Measurements from ENCODE around the gene FUS.

The FUS gene

DNA sequence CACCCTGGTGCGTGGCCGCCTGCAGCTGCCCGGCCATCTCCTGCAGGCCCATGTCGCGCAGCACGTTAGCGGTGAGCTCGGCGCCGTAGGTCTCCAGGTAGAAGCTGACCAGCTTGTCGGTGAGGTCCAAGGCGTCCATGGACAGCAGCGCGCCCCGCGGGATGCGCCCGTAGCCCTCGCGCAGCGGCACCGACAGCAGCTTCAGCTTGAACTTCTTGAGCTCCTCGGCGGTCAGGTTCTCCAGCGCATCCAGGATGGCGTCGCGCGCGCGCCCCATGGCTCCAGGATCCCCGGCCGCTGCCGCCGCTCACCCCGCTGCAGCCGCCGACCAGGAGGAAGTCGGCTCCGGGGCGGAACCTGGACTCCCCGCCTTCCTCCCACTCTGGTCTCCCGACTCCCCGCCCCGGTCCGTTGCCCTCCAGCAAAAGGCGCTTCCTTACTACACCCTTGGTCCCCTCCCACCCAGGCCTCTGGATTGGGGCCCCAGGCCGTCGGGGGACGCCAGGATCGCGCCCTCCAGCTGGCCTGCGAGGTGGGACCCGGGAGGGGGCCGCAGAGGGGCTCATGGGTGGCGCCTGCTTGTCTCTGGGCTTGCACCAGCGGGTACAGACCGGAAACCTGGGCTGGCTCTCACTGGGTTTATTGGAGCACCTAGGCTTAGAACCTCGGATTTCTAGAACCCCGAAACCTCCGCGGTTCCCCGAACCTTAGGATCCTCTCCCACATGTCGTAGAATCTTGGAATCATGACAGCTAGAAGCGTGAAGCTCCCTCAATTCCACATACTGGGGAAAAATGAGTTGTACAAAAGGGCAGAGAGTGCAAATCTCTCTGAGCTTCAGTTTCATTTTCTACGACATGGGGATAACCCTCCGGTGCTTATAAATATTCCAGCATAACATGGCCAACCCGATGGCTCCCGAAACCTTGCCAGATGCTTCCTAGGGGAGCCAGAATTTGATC is 22.8 kb downstream of the FUS start, which contains the start of gene PYCARD:
Gene PYCARD, minus strand, starts transcription at position 347 of the 962 bp plus-strand sequence. Its CDS starts 70 bp downstream, at position 277.
- no peak for DNase-seq (ENCODE audit: low read depth)

DNA sequence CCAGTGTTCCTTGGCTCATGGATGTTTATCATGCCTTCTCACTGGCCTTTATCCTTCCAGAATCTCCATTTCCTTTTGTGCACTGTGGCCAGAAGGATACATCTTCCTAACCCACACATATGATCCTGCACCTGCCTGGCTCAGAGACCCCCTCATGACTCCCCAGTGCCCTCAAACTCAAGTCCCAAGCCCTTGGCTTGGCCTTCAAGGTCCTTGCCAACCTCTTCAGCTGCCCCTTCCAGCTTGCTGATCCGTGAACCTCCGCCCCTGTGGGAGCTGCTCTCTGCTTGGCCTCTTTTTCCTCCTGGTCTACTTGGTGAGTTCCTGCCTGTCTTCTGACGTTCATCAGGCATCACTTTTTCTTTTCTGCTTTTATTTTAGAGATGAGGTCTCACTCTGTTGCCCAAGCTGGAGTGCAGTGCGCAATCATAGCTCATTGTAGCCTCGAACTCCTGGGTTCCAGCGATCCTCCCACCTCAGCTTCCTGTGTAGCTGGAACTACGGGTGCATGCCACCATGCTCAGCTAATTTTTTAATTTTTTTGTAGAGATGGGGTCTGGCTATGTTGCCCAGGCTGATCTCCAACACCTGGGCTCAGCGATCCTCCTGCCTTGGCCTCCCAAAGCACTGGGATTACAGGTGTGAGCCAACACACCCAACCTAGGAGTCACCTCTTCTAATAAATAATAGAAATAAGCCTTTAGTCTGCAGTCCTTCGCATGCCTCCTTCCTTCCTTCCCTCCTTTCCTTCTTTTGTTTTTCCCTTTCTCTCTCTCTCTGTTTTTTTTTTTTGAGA is 25.1 kb downstream of the FUS start:
- no peak for DNase-seq (ENCODE audit: low read depth)

DNA sequence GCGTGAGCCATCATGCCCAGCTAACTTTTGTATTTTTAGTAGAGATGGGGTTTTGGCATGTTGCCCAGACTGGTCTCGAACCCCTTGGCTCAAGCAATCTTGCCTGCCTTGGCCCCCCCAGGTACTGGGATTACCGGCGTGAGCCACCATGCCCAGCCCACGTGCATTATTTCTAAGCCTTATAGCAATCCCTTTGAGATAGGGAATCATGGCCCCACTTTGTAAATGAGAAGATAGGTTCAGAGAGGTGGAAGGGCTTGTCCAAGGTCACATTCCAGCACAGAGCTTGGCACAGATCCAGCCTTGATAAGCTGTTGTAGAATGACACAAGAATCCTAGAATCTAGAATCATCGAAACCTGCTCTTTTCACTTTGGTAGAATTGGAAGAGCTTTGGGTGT is 26.8 kb downstream of the FUS start:
- DNase-seq (ENCODE audit: low read depth): no peak

DNA sequence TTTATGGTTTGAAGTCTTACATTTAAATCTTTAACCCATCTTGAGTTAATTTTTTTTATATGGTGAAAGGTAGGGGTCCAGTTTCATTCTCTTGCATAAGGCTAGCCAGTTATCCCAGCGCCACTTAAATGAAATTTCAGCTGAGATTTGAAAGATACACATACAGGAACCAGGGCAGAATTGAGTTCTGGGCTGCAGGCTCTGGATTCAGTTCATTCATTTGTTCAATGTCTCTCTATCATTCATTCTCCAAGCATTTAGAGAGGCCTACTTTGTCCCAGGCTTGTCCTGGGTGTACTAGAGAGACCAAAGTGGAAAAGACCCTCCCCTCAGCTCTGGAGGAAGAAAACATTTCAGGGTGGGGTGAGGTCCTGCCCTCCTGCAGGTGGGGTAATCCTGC is 33.4 kb downstream of the FUS start:
- DNase-seq (ENCODE audit: low read depth): no peak

DNA sequence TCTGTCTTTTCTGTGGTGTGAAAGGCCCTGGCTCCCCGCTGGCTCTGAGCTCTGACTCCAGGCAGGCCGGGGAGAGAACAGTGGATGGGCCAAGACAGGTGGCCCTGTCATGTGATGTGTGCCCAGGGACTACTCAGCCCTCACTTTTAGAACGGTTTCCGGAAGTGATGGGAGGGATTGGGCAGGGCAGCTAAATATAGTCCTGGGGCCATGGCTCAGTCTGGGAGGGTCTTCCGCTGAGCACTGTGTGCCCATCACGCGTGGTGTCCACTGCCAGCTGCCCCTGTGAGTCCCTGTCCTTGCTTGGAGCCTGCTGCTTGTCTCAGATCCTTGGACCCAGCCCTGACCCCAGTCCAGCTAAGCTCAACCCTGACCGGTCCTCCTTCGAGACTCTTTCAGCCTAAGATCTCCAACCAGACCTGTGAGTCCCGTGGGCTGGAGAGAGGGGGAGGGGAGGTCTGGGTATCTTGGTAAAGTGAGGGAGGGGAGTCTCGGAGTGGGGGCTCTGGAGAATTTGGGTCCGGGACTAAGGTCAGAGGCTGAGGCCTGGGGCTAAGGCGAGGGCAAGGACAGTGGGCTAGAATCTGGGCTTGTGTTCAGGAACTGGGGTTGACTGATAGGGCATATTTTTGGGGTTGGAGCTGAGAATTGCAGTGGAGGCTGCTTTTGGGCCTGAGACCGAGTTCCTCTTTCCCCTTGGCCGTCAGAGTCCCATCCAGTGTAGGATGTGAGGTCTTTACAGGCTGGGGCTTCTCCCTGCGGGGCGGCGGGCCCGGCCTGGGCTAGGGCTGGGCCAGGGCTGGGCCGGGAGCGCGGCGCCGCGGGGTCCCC is 34.2 kb downstream of the FUS start, which contains the start of gene TRIM72:
Gene TRIM72, plus strand, starts transcription at position 243 of the 831 bp plus-strand sequence. CDS start 620 bp downstream, outside the sequence.
- no peak for DNase-seq (ENCODE audit: low read depth)

DNA sequence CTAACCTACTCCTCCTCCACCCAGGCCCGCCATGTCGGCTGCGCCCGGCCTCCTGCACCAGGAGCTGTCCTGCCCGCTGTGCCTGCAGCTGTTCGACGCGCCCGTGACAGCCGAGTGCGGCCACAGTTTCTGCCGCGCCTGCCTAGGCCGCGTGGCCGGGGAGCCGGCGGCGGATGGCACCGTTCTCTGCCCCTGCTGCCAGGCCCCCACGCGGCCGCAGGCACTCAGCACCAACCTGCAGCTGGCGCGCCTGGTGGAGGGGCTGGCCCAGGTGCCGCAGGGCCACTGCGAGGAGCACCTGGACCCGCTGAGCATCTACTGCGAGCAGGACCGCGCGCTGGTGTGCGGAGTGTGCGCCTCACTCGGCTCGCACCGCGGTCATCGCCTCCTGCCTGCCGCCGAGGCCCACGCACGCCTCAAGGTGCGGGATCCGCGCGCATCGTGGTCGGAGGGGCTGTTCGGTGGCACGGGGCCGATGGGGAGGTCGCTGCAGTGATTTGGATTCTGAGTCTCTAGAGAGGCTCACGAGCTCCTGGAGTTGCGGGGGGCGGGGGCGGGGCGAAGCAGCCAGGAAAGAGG is 34.9 kb downstream of the FUS start:
- no peak for DNase-seq (ENCODE audit: low read depth)

DNA sequence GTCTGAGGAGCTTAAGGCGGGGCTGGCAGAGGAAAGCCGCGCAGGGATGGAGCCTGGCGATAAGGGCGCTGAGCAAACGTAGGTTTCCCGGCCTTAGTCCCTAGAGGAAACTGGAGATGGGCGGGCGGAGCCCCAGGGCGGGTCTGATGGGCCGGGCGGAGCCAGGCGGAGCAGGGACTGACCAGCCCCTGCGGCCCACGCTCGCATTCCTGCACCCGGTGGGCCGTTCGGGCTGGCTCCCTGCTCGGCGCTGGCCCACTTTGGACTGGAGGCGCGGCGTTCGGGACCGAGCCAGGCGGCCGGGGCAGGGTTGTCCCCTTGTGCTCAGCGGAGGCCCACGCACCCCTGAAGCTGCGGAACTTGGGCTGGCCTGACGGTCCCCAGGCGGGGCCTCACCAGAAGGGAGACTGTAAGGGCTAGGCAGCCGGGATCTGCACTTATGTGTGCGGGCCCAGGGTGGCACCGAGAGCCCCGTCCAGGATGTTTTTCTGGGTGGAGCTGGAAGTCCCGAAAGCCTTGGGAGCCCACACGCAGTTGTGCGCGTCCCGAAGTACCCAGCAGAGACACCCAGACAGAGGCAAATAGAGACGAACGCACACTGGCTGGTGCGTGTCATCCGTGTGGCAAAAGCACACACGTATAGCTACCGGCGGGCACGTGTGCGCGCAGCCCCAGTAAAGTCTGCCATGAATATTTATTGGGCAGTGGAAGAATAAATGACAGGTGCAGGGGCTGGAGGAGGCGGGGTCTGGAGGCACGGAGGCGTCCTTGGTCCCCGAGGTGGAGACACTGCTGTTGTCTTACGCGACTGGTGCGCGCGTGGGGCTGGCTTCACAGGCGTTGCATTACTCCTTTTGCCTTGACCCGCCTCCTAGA is 35.6 kb downstream of the FUS start:
- no peak for DNase-seq (ENCODE audit: low read depth)

DNA sequence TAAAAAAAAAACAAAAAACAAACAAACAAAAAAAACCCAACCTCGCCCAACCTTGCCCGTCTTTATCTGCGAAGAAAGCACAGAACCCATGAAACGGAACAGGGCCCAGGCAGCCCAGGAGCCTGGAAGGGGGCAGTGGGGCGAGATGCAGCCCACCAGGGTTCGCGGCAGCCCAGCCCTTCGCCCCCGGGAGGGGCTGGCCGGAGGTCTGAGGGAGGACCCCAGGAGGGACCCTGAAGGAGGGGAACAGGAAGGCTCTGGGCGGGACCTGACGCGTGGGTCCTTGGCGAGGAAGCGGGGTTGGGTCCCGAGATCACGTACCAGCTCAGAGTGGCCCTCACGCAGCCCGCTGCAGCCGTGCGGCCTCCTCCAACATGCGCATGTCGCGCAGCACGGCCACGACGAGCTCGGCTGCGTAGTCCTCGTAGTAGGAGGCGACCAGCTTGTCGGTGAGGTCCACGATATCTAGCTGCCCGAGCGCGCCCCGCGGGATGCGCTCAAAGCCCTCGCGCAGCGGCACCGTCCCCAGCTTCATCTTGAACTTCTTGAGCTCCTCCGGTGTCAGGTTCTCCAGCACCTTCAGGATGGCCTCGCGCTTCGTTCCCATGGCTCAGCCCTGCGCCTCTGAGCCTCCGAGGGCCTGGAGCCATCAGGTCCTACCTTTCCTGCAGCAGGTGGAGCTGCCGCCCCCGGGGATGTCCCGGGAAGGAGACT is 36.6 kb downstream of the FUS start, which contains the start of gene PYDC1:
Gene PYDC1, minus strand, starts transcription at position 714 of the 714 bp plus-strand sequence. Its CDS starts 107 bp downstream, at position 607.
- DNase-seq (ENCODE audit: low read depth): no peak

DNA sequence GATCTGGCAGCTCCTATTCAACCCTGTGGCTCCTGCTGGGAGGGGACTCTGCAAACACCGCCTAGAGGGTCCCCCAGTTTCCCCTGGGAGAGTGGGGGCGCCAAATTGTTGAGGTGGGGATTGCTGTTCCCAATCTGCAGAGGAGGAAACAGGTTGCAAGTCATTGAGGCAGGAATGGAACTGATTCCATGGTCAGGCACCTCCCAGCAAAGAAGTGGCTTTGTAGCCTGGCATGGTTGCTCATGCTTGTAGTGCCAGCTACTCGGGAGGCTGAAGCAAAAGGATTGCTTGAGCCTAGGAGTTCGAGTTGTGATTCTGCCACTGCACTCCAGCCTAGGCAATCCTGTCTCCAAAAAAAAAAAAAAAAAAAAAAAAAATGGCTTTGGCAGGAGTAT is 37.2 kb downstream of the FUS start:
- no peak for DNase-seq (ENCODE audit: low read depth)

DNA sequence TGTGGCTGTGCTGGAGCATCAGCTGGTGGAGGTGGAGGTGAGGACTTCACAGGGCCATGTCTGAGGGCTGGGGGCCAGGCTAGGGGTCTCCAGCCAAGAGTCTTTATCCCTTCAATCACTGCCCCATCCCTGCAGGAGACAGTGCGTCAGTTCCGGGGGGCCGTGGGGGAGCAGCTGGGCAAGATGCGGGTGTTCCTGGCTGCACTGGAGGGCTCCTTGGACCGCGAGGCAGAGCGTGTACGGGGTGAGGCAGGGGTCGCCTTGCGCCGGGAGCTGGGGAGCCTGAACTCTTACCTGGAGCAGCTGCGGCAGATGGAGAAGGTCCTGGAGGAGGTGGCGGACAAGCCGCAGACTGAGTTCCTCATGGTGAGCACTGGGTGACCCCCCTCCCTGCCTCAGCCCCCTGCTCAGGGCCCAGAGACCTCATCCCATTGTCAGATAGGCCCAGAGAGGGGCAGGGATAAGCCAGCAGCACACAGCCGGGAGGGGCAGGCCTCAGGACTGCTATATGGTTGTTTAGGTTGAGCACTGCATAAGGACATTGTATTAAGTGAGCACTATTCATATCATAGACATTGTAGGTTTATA is 39.3 kb downstream of the FUS start:
- no peak for DNase-seq (ENCODE audit: low read depth)

DNA sequence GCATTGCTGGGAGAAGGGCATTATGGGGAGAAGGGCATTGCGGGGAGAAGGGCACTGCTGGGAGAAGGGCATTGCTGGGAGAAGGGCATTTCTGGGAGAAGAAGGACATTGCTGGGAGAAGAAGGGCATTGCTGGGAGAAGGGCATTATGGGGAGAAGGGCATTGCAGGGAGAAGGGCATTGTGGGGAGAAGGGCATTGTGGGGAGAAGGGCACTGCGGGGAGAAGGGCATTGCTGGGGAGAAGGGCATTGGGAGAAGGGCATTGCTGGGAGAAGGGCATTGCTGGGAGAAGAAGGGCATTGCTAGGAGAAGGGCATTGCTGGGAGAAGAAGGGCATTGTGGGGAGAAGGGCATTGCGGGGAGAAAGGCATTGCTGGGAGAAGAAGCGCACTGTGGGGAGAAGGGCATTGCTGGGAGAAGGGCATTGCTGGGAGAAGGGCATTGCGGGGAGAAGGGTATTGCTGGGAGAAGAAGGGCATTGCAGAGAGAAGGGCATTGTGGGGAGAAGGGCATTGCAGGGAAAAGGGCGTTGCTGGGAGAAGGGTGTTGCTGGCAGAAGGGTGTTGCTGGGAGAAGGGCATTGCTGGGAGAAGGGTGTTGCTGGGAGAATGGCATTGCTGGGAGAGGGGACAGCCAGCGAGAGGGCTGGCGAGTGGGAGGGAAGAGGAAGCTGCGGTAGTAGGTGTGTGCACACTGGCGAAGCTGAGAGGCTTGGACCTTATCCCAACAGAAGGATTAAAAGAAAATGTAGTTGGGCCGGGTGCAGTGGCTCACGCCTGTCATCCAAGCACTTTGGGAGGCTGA is 41.6 kb downstream of the FUS start:
- DNase-seq (ENCODE audit: low read depth): no peak

DNA sequence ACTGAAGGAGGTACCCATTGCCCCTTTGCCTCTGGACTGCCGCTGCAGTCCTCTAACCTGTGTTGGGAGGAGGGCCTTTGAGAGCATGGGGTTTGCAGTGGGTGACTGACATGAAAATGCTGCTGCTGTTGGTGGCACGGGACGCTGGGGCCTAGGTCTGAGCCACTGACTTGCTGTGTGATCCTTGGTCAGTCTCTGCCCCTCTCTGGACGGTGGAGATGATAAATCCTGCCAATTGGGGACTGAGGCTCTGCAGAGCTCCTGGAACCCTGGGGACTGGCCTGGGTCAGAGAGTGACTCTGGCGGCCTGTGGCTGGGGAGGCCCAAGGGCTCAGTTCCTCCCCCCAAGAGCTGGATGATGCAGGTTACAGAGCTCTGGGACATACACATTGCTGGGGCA is 43.1 kb downstream of the FUS start:
- DNase-seq (ENCODE audit: low read depth): no peak

DNA sequence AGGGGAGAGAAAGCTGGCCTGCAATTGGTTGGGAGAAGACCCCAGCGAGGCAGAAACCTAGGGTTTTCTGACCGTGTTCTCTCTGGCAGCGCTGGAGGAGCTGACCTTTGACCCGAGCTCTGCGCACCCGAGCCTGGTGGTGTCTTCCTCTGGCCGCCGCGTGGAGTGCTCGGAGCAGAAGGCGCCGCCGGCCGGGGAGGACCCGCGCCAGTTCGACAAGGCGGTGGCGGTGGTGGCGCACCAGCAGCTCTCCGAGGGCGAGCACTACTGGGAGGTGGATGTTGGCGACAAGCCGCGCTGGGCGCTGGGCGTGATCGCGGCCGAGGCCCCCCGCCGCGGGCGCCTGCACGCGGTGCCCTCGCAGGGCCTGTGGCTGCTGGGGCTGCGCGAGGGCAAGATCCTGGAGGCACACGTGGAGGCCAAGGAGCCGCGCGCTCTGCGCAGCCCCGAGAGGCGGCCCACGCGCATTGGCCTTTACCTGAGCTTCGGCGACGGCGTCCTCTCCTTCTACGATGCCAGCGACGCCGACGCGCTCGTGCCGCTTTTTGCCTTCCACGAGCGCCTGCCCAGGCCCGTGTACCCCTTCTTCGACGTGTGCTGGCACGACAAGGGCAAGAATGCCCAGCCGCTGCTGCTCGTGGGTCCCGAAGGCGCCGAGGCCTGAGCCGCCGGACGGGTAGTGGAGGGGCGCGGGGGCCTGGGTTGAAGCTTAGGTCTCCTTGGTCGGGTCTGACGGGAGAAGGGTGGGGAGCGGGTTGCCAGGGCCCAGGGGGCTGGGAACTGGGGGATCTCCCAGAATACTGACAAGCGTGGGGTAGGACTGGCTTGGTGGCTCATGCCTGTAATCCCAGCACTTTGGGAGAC is 44.4 kb downstream of the FUS start:
- DNase-seq (ENCODE audit: low read depth): no peak

DNA sequence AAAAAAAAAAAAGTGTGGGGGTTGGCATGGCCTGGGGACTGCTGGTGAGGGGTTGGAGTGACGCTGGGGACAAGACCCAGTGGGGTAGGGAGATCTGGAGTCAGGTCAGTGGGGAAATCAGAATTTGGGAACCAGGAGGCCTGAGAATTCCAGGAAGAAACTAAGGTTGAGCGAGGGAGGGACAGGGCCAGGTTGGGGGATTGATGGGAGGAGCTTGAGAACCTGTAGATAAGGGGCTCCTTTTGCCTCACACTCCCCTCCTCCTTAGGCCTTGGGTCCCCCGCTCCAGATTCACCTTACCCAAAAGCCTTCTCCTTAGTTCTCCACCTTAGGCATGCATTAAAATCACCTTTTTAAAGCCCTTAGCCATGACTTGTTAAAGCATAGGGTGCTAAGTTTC is 45.3 kb downstream of the FUS start:
- no peak for DNase-seq (ENCODE audit: low read depth)

DNA sequence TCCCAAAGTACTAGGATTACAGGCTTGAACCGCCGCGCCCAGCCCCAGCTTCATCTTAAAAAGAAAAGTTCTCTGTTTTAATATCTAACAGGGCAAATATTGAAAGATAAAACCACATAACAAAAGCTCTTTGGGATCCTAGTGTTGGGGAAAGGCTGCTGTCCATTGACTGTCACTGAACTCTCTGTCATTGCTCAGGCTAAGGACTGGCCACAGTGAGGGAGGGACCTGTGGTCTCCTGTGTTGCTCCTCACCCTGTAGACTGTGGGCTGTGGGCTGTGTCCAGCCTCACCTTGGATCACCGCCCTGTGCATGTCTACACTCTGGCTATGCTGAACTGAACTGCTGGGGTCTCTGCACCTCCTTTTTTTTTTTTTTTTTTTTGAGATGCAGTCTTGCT is 48.3 kb downstream of the FUS start:
- DNase-seq (ENCODE audit: low read depth): no peak

DNA sequence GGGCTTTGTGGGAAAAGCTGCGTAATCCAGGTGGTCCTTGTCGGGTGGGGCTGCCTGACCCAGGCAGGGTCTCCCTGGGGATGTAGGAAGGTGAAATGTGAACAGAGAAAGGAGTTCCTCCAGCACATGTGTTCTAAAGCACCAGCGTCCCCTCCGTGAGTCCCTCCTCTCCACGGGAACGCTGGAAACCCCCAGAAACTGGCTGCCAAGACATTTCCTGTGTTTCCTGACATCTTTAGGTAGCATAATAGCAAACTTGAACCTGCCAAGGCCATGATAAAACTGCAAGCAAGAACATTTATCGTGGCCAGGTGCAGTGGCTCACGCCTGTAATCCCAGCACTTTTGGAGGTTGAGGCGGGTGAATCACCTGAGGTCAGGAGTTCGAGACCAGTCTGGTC is 49.6 kb downstream of the FUS start:
- DNase-seq (ENCODE audit: low read depth): no peak

DNA sequence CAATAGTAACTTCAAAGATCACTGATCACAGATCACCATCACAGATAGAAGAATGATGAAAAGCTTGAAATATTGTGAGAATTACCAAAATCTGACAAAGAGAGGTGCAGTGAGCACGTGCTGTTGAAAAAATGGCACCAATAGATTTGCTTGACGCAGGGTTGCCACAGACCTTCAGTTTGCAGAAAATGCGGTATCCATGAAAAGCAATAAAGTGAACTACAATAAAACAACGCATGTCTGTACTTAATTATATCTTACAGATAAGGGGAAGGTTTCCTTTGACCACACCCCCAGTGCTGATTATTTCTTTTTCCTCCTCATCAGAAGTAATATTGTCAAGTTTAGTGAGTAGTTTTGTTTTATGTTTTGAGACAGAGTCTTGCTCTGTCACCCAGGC is 58.1 kb downstream of the FUS start:
- no peak for DNase-seq (ENCODE audit: low read depth)

Data from activated T-cell treated with anti-CD3 and anti-CD28 coated beads for 1 hour (primary cell).